Measurements from ENCODE around the gene IFT20.

DNA sequence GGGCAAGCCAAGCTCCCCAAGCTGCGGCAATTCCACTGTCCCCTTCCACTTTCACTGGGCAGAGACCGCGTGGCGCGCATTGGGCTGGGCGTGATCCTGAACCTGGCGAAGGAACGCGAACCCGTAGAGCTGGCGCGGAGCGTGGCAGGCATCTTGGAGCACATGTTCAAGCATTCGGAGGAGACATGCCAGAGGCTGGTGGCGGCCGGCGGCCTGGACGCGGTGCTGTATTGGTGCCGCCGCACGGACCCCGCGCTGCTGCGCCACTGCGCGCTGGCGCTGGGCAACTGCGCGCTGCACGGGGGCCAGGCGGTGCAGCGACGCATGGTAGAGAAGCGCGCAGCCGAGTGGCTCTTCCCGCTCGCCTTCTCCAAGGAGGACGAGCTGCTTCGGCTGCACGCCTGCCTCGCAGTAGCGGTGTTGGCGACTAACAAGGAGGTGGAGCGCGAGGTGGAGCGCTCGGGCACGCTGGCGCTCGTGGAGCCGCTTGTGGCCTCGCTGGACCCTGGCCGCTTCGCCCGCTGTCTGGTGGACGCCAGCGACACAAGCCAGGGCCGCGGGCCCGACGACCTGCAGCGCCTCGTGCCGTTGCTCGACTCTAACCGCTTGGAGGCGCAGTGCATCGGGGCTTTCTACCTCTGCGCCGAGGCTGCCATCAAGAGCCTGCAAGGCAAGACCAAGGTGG lies 46.0 kb upstream of the IFT20 start:
- TF ChIP-seq, protein P1, sequence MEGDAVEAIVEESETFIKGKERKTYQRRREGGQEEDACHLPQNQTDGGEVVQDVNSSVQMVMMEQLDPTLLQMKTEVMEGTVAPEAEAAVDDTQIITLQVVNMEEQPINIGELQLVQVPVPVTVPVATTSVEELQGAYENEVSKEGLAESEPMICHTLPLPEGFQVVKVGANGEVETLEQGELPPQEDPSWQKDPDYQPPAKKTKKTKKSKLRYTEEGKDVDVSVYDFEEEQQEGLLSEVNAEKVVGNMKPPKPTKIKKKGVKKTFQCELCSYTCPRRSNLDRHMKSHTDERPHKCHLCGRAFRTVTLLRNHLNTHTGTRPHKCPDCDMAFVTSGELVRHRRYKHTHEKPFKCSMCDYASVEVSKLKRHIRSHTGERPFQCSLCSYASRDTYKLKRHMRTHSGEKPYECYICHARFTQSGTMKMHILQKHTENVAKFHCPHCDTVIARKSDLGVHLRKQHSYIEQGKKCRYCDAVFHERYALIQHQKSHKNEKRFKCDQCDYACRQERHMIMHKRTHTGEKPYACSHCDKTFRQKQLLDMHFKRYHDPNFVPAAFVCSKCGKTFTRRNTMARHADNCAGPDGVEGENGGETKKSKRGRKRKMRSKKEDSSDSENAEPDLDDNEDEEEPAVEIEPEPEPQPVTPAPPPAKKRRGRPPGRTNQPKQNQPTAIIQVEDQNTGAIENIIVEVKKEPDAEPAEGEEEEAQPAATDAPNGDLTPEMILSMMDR (IDR thresholded peaks at IDR 0.05; ENCODE audit: poor library complexity) = peak; percentile 40
- TF ChIP-seq EZH2 (IDR thresholded peaks at IDR 0.05; ENCODE audit: borderline replicate concordance) = no peak
- no peak for TF ChIP-seq EZH2phosphoT487 (IDR thresholded peaks at IDR 0.05; ENCODE audit: low read depth, severe bottlenecking, unreplicated experiment)
